Mononuclear cell (primary cell): ENCODE measurements around the gene CCDC28A. TPM values are rescaled to one million over a fixed set of nuclear protein-coding genes. Genes with fewer than 3 reads are reported as not detected.

Source experiments
- H3K27me3 ChIP-seq: 2 replicates; pipeline ENCODE4 v1.6.0; 2011; ENCODE audit warnings: low read length, control low read depth; ENCODE audit not compliant: insufficient read depth
- H3K4me1 ChIP-seq: 2 replicates; pipeline ENCODE4 v1.5.1; 2011; ENCODE audit warnings: mild to moderate bottlenecking, low read length, control low read depth; ENCODE audit not compliant: insufficient read depth
- H3K4me3 ChIP-seq: 2 replicates; pipeline ENCODE4 v1.5.1; 2011; ENCODE audit warnings: mild to moderate bottlenecking, low read length, moderate library complexity
- H3K9me3 ChIP-seq: 2 replicates; pipeline ENCODE4 v1.5.1; 2011; ENCODE audit warnings: low read depth, mild to moderate bottlenecking, control low read depth, low read length
- total RNA-seq: library from RNA; depleted of rRNA; stranded (reverse); fragments of >200 nt; gene quantifications from one replicate; pipeline ENCODE4 v1.2.3, GENCODE V29; 2012

CCDC28A gene
- total RNA-seq, 1 donor, result 22.7 TPM

DNA sequence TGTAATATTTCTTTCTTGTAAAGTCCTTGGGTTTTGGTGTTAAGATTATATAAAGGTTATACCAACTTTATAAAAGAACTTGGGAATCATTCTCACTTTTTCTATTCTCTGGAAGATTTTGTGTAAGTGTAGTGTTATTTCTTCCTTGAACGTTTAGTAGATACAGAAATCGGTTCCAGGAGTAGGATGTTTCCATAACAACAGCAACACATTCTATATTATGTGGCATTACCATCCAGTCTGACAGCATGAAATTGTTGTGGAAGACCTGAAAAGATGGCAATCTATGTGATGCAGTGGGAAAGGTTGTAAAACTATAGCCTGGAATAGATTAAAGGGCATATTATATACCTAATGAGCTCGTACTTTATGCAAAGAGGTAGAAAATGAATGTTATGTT, 36.1 kb downstream of the CCDC28A start:
- Histone ChIP-seq H3K9me3 (no peaks in the 10 kb centered on the region), H3K4me1 (peaks cover 10% of the 10 kb centered on the region), H3K4me3 (no peak overlapping the region), H3K27me3 (no peaks in the 10 kb centered on the region)

DNA sequence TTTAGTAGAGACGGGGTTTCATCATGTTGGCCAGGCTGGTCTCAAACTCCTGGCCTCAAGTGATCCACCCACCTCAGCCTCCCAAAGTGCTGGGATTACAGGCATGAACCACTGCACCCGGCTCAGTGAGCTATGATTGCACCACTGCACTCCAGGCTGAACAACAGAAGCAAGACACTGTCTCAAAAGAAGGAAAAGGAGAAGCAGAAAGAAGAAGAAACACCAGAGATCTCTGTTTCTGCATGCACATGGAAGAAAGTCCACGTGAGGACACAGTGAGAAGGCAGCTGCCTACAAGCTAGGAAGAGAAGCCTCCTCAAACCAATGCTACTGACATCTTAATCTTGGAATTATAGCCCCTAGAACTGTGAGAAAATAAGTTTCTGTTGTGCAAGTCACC, 38.3 kb downstream of the CCDC28A start:
- H3K9me3 ChIP-seq, result no peaks in the 10 kb centered on the region
- H3K4me1 ChIP-seq, result peaks cover 9% of the 10 kb centered on the region
- H3K4me3 ChIP-seq, result no peak overlapping the region
- no peaks in the 10 kb centered on the region for H3K27me3 ChIP-seq

DNA sequence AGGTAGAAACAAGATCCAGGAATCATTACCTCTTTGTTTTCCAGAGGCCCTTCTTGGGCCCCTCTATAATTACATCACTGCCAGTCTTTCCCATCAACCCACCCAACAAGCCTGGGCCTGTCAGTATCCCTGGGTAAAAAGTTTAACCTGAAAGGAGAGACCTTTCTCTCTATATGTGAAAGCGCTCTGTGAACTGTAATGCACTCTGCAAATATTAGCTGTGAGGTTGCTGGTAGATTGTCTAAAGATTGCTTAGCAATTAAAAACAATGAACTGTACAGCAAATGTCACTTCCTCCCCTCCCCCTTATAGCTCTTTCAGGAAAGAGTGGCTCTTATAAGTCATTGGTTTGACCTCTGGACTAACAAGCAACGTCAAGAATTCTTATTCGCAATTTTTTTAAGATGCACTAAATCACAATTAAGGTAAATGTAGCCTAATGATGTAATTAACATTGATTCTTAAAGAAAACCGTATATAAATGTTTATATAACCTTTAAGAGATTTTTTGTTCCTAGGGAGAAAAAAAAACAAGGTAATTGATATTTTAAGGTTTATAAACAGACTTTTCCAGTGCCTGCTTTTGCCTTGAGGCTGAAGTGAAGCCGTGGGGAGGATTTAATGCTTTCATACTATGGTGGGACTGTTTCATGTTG, 40.7 kb downstream of the CCDC28A start:
- Histone ChIP-seq H3K4me3 (no peak overlapping the region), H3K9me3 (no peaks in the 10 kb centered on the region), H3K27me3 (no peaks in the 10 kb centered on the region), H3K4me1 (peaks cover 11% of the 10 kb centered on the region)

DNA sequence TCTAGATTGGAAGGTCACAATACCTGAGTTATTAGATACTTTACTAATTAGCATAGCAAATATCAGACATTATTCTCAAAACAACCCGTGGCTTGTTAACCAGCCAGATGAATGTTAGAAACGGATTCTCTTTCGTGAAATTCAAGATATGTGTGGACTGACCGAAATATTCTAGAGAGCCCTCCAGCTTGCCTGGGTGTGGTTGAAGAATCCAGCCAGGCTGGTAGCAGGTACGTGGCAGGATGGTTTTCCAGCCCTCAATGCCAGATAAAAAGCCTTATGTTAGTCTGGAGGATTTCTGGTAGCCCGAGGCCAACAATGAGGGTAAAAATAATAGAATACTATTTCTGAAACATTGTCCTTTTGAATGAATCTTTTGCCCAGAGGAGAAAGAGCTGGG, 41.7 kb downstream of the CCDC28A start:
- H3K4me3 ChIP-seq, result no peak overlapping the region

DNA sequence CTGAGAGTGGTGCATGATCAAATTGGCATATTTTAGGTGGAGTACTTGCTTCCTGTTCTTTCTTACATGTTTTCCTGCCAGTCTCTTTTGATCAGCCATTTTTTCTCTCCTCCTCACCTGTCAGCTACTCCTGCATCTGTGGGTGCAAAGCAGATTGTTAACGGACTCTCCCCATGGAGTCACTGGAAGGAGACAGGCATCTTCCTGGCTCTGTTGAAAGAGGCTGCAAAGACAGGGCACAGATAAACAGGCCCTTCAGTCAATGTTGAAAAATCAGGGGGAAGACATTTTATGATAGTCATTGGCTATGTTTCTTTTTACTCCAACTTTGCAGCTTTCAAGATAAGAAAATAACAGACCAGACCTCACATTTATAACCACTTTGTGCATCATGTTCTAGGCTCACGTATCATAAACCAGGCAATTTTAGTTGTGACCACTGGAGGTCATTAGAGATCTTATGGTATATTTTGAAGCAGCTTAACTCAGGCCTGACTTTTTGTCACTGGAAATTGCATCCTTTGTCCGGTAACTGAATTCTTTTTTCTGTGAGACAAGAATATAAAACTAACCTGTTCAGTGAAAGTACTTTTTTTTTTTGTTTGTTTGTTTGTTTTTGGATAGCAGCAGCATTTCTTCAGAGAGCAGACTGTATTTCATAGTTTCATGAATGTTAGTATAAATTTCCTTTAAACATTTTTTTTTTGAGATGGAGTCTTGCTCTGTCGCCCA, 42.4 kb downstream of the CCDC28A start:
- no peaks in the 10 kb centered on the region for H3K27me3 ChIP-seq
- peaks cover 11% of the 10 kb centered on the region for H3K4me1 ChIP-seq
- no peaks in the 10 kb centered on the region for H3K9me3 ChIP-seq
- H3K4me3 ChIP-seq, result no peak overlapping the region

More for the DNA sequence above, 41.7 kb downstream of the CCDC28A start:
- H3K9me3 ChIP-seq, result no peaks in the 10 kb centered on the region
- no peaks in the 10 kb centered on the region for H3K27me3 ChIP-seq
- peaks cover 11% of the 10 kb centered on the region for H3K4me1 ChIP-seq

DNA sequence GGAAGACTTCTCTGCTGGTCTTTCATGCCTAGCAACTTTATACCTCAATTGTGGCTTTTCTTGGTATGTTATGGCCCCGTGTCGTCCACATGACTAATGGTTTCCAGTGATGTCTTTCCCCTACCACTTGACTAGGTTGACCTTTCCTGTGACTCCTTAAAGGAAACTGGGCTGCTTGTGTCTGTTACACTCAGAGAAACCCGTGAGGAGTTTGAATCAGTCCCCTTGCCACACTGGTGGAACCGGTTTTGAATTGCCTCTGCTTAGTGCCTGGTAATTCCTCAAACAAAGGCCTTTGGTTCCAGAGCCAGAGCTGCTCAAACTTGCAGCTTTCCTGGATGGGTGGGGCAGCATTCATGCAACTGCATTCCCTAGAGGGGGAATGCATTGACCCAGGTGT, 44.2 kb downstream of the CCDC28A start:
- no peaks in the 10 kb centered on the region for H3K9me3 ChIP-seq
- H3K4me3 ChIP-seq, result no peak overlapping the region
- H3K27me3 ChIP-seq, result no peaks in the 10 kb centered on the region
- H3K4me1 ChIP-seq, result peaks cover 7% of the 10 kb centered on the region

DNA sequence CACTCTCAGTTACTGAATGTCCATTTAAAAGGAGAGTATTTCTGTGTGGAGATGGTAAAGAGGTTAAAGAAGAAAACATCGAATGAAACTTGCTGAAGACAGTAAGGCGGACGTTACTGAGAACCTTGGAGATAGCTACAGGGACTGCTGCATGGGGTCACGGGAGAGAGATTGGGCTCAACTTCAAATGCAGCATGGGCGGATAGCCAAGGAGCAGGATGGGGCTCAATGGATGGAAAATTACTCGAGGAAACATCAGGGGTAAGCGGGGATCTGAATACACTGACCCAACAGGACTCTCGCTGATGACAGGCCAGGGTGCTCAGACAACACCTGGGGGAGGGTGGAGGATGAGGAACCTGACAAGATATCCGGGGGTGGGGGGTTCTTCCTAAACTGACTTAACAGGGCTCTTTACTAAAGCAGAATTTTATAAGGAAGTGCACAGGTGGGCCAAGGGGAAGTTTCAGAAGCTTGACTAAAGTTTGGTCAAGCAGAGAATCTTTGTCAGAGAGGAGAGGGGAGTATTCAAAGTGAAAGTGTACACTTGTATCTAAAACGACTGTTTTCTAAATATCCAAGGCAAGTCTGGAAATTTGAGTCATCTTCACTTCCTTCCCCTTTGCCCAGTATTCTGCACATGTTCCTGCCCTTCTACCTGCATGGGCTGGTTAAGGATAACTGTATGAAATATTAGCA, 45.1 kb downstream of the CCDC28A start:
- peaks cover 7% of the 10 kb centered on the region for H3K4me1 ChIP-seq
- H3K9me3 ChIP-seq, result no peaks in the 10 kb centered on the region
- no peak overlapping the region for H3K4me3 ChIP-seq
- H3K27me3 ChIP-seq, result no peaks in the 10 kb centered on the region

DNA sequence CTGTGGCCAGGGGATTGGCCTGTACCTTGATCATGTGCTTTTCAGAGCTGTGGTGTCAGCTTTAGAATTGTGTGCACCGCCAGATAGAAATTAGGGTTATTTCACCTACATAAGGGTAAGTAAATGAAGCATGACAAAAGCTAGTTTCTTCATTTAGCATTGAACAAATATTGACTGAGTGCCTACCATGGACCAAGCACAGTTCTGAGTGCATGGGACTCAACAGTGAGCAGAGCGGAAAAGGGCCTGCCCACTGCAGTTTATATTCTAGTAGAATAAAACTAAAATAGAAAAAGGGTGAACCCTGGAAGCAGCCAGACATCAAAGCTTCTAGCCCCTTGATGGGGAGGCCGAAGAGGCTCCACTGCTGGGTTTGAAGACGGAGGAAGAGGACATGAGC, 48.0 kb downstream of the CCDC28A start:
- no peaks in the 10 kb centered on the region for H3K27me3 ChIP-seq
- H3K9me3 ChIP-seq, result no peaks in the 10 kb centered on the region
- H3K4me1 ChIP-seq, result peaks cover 7% of the 10 kb centered on the region
- H3K4me3 ChIP-seq, result no peak overlapping the region

DNA sequence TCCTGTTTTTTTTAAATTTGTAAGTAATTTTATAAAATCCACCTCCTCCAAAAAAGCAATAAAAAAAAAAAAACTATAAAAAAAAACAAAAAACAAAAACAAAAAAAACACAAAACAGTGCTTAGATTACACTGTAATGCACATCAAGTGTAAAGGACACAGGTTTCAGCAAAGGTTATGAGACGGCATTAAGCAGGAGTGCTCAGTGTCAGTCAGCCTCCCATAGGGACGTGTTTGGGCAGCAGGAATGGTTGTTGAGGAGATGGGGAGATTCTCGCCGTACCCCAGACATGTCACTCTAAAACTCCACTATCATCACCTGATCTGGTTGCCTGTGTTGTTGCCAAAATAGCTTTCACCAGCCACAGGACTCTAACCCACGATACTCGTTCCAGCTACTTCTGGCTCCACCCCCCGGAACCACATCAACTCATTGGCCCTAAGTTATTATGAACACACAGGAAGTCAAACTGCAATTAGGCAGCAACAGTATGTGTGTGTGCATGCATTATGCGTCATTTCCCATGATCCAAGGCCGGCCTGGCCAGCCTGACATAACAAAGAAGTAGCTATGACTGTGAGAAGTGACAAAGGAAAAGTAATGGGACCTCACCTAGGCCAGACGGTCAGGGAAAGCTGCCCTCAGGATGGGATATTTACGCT, 51.0 kb downstream of the CCDC28A start:
- no peaks in the 10 kb centered on the region for H3K27me3 ChIP-seq
- no peaks in the 10 kb centered on the region for H3K9me3 ChIP-seq
- no peak overlapping the region for H3K4me3 ChIP-seq
- no peaks in the 10 kb centered on the region for H3K4me1 ChIP-seq

DNA sequence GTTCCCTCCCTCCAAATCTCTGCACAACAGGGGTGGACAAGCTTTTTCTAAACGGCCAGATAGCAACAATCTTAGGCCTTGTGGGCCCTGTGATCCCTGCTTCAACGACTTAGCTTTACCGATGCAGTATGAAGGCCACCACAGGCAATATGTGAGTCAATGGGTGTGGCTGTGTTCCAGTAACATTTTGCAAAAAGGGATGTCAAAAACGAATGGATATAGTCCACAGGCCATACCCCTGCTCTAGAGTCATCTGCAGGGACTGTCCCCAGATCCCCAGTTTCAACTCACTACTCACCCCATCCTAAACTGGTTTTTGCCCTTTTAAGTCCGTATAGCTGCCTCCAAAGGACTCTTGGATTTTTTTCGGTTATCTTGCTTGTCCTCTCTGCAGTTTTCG, 56.7 kb downstream of the CCDC28A start:
- no peaks in the 10 kb centered on the region for H3K9me3 ChIP-seq
- no peaks in the 10 kb centered on the region for H3K27me3 ChIP-seq
- H3K4me3 ChIP-seq, result no peak overlapping the region
- no peaks in the 10 kb centered on the region for H3K4me1 ChIP-seq

DNA sequence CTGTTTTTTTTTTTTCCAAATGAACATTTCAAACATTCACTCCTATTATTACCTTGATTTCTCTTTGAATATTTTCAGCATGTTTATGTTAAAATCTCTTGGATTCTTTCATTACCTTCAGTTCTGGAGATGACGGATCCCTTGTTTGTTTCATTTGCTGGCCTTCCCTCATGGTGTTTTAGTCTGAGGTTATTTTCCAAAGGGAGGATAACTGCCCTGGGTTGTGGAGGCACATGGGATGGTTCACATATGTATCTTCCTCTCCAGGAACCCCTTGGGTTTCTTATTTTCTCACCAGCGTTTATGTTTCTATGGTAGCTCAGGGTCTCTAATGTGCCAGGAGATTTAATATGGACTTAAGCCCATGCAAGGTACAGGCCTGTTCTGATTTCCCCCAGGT, 58.6 kb downstream of the CCDC28A start:
- Histone ChIP-seq H3K9me3 (no peaks in the 10 kb centered on the region), H3K4me1 (no peaks in the 10 kb centered on the region), H3K4me3 (no peak overlapping the region), H3K27me3 (no peaks in the 10 kb centered on the region)

DNA sequence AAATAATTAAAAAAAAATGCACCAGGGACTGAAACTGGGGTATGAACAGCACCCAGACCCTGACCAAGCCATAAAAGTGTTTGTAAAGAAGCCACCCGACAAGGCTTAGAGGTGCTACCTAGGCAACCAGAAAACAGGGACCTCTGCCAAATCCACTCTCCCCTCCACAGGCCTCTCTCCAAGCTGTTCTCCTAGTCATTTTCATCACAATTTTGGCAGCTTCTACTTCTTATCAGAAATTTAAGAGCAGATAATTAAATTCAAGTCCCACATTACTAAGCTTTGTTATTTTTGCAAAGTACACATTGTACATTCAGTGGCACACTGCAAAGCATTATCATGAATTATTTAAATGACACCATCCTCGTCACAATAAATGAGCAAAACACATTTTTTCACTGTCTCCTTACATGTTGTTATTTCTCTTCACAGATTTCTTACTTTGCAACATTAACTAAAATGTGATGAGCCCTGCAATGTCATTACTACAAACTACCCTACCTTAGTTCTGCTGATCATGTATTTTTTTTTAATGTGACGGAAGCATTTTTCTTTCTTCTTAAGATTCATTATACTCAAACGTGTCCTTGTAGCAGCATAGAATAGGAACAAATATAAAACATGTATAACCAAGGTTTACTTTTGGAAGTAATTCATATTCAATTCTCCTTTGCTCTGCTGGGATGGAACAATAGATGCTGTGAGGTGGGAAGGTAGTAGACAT, 60.4 kb downstream of the CCDC28A start:
- no peaks in the 10 kb centered on the region for H3K9me3 ChIP-seq
- no peak overlapping the region for H3K4me3 ChIP-seq
- H3K4me1 ChIP-seq, result no peaks in the 10 kb centered on the region
- H3K27me3 ChIP-seq, result no peaks in the 10 kb centered on the region

DNA sequence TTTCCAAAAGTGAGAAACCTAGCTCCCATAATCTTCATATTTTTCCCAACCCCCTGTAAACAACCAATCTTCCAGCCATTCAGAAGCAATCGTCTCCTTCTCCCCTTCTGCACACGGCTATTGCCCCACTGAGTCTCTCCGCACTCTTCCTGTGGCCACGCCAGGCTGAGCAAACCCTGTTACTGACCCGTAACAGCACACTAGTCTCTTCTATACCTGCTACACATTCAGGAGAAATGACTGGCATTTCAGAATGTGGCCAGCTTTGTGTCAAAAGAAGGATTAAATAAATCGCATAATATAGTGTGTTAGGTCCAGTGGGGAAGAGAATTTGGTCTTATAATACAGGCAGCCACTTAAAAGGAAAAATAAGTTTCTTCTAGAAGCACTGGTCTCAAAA, 63.7 kb downstream of the CCDC28A start:
- H3K9me3 ChIP-seq, result no peaks in the 10 kb centered on the region
- H3K4me3 ChIP-seq, result no peak overlapping the region
- H3K27me3 ChIP-seq, result no peaks in the 10 kb centered on the region
- no peaks in the 10 kb centered on the region for H3K4me1 ChIP-seq
